SK-N-SH (cell line): ENCODE data around the gene MIA.

Experiments used
- CHD2 ChIP-seq: fragments of 150-350 bp; IDR thresholded peaks from 2 replicates; pipeline ENCODE4 v1.6.1; 2018; ENCODE audit warnings: low read length; ENCODE audit not compliant: partially characterized antibody
- CTCF ChIP-seq: fragments of 200-600 bp; sonication (generic); IDR thresholded peaks from 2 replicates; pipeline ENCODE4 v1.6.1; 2017; ENCODE audit warnings: antibody characterized with exemption, mild to moderate bottlenecking, moderate library complexity
- EP300 ChIP-seq, 2 experiments: IDR thresholded peaks; 2 replicates each; pipeline versions ENCODE4 v1.4.0 to v1.6.1; 2012; ENCODE audit warnings: borderline replicate concordance in 1 of 2, low read depth in 1 of 2, low read length in 1 of 2
- EZH2phosphoT487 ChIP-seq: fragments of 200-600 bp; sonication (generic); IDR thresholded peaks from 2 replicates; pipeline ENCODE4 v1.6.1; 2017; ENCODE audit warnings: low read depth, mixed run types, mild to moderate bottlenecking, antibody characterized with exemption, moderate library complexity, borderline replicate concordance
- FOXM1 ChIP-seq: IDR thresholded peaks from 2 replicates; pipeline ENCODE4 v1.4.0; 2012; ENCODE audit warnings: low read depth, mild to moderate bottlenecking
- GATA2 ChIP-seq: sonication (generic); formaldehyde crosslinking; IDR thresholded peaks from 2 replicates; pipeline ENCODE4 v1.5.0; 2020; ENCODE audit warnings: mild to moderate bottlenecking, missing genetic modification reagents
- POLR2AphosphoS5 ChIP-seq: IDR thresholded peaks from 2 replicates; pipeline ENCODE4 v1.6.1; 2012; ENCODE audit warnings: low read depth, low read length
- RXRA ChIP-seq: IDR thresholded peaks from 2 replicates; pipeline ENCODE4 v1.4.0; 2012; ENCODE audit warnings: low read depth, mild to moderate bottlenecking, borderline replicate concordance
- SIN3A ChIP-seq: IDR thresholded peaks from 2 replicates; pipeline ENCODE4 v1.6.1; 2012; ENCODE audit warnings: low read depth, mild to moderate bottlenecking, low read length, moderate library complexity, borderline replicate concordance
- YY1 ChIP-seq: IDR thresholded peaks from 2 replicates; pipeline ENCODE4 v1.4.0; 2012; ENCODE audit warnings: low read depth, mild to moderate bottlenecking
- ZBTB33 ChIP-seq: IDR thresholded peaks from 2 replicates; pipeline ENCODE4 v1.4.0; 2012; ENCODE audit warnings: low read depth, borderline replicate concordance
- TF ChIP-seq, protein P1 (sequence below): fragments of 150-350 bp; IDR thresholded peaks from 2 replicates; pipeline ENCODE4 v1.6.1; 2017; ENCODE audit warnings: antibody characterized with exemption, low read length, low read depth, borderline replicate concordance

GRCh38 chr19:40759352-40759751, 16.0 kb upstream of the MIA start:
- TF ChIP-seq POLR2AphosphoS5, result no peak
- no peak for TF ChIP-seq FOXM1
- no peak for TF ChIP-seq CTCF
- TF ChIP-seq YY1, result no peak
- TF ChIP-seq GATA2, result no peak
- TF ChIP-seq CHD2, result no peak
- TF ChIP-seq, protein P1, sequence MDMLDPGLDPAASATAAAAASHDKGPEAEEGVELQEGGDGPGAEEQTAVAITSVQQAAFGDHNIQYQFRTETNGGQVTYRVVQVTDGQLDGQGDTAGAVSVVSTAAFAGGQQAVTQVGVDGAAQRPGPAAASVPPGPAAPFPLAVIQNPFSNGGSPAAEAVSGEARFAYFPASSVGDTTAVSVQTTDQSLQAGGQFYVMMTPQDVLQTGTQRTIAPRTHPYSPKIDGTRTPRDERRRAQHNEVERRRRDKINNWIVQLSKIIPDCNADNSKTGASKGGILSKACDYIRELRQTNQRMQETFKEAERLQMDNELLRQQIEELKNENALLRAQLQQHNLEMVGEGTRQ, result no peak
- TF ChIP-seq EZH2phosphoT487, result no peak
- TF ChIP-seq RXRA, result no peak
- no peak for TF ChIP-seq EP300 (IDR thresholded peaks at IDR 0.05; ENCODE audit: borderline replicate concordance in 1 of 2, low read depth in 1 of 2, low read length in 1 of 2)
- TF ChIP-seq ZBTB33, result no peak
- TF ChIP-seq SIN3A, result no peak
